ENCODE data around the gene PIGZ. TPM values are rescaled to one million over a fixed set of nuclear protein-coding genes. Genes with fewer than 3 reads are reported as not detected.

PIGZ gene
- total and polyA plus RNA-seq, 5 donors: 3.4 to 5.2 (median 4.0) TPM

DNA sequence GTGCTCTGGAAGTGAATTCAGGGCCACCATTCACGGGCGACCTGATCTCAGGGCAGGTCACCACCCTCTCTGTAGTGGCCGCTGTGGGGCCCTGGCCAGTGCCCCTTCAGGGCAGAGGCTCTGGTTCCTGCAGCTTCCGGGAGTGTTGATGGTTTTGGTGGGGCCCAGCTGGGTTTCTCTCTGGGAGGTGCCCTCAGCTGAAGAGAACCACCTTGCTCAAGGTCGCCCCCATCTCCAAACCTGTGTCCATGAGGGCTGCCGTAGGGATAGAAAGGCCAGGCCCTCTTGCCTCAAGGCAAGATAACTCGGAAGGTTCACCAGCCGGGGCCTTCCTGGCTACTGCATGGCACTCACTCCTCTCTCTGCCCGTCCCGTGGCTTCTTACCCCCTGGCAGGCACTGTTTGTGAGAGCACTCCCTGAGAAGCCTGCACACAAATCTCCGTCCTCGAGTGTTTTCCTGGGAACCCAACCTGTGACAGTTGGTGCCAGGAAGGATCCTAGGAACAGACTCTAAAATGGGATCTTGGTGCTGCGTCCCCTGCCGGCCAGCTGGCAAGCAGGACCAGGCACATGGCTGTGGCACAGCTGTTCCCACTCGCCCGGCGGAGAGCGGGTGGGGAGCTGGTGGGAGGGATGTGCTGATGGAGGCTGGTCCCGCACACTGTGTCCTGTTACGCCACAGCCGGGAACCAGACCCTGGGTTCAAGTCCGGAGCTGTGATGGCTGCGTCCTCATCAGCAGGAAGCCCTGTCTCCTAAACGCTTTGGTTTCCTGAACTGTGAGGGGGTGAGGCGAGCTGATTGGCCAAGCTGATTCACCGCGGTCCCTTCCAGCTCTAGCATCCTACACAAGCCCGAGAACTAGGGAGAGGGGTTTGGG is 23.2 kb upstream of the PIGZ start:
- DNase-seq: no peak
- no peak overlapping the region for H3K4me3 ChIP-seq (ENCODE audit: low read length)
- H3K27me3 ChIP-seq (ENCODE audit: control insufficient read depth, insufficient read depth): no peaks in the 10 kb centered on the region
- 79% methylated on average over 28 of the region's 28 CpGs for WGBS
- no peak overlapping the region for H3K27ac ChIP-seq (ENCODE audit: low read length)
- intact Hi-C loops (cut with DNase I): no loop called here
- ATAC-seq: no peak
- no peaks in the 10 kb centered on the region for H3K9me3 ChIP-seq (ENCODE audit: control insufficient read depth, low read length)
- H3K4me1 ChIP-seq (ENCODE audit: control insufficient read depth, insufficient read depth, low read length): no peaks in the 10 kb centered on the region

DNA sequence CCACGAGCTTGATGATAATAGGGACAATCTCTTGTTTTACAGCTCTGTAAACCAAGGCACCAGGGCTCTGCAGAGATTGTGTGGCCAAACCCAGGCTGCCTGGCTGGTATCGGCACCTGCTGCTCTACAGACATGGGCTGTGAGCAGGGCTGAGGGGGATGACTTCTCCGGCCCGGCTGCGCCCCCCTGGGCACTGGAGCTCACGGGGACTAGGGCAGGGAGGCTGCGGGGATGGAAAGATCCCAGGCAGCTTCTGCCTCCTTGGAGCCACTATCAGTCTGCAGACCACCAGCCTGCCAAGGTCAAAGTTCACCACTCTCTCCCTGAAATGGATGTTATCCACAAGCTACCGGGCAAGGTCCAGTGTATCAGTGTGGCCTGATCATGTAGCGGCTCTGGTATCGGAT is 22.0 kb upstream of the PIGZ start:
- H3K27me3 ChIP-seq (ENCODE audit: control insufficient read depth, insufficient read depth): no peaks in the 10 kb centered on the region
- H3K9me3 ChIP-seq (ENCODE audit: control insufficient read depth, low read length): no peaks in the 10 kb centered on the region
- no peak overlapping the region for H3K27ac ChIP-seq (ENCODE audit: low read length)
- DNase-seq (no peak), ATAC-seq (no peak)
- intact Hi-C loops (cut with DNase I): no loop called here
- WGBS: 91% methylated on average over 10 of the region's 10 CpGs
- no peaks in the 10 kb centered on the region for H3K4me1 ChIP-seq (ENCODE audit: control insufficient read depth, insufficient read depth, low read length)
- H3K4me3 ChIP-seq (ENCODE audit: low read length): no peak overlapping the region

DNA sequence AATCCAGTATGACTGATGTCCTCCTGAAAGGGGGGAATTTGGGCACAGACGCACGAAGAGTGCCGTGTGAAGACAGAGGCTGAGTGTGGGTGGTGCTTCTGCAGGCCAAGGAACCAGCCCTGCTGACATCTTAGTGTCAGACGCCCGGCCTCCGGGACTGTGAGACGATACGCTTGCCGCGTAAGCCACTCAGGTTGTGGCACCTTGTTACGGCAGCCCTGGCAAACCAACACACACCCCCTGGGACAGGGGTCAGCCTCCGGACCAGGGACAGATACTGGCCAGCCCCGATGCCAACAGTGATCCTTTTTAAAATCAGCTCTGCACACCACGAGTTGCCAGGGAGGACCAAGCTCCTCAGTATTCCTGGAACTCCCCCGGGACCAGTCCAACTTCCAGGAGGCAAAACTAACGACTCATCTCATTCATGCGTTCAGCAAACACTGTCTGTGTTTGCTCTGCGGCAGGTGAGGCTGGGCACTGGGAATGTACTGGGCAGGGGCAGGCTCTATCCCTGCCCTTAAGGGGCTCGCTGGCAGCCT is 21.2 kb upstream of the PIGZ start:
- DNase-seq: no peak

DNA sequence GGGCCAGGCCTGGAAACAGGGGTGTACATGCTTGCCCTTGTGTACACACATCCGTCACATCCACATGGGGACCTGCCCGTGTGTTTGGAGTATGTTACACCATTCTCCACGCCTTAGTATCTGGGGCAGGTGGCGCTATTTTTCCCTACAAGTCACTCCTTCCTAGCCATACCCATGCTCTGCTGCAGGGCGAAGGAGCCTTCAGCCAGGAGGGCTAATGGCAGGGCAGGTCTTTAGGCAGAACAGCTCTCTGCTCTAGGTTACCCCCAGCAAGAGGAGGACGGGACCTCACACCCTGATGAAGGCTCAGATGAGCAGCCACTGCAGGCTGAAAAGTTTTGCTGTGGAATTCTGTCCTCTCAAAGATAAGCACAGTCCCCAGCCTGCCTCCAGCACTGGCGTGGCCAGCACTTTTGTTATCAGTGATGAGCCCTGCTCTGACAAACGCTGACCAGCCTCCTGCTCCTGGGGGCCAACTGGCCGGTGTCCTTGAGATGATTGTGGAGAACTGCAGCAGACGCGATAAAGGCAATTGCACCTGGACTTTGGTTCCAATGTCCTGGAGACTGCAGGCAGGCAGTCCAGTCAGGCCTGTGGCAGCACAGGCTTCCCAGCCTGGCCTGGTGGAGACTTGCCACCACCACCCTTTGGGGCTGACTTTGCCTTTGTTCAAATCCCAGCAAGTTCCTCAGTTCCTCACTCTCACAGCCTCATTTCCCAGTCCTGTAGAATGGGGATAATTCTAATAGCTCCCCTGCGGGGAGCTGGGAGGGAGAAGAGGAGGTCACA is 19.8 kb upstream of the PIGZ start:
- no peaks in the 10 kb centered on the region for H3K4me1 ChIP-seq (ENCODE audit: control insufficient read depth, insufficient read depth, low read length)
- peak overlapping the region; percentile 7 for H3K27ac ChIP-seq (ENCODE audit: low read length)
- peak; percentile 74 to 77 for ATAC-seq
- DNase-seq: peak in 2 of 3 donors; percentile 23 to 66
- H3K4me3 ChIP-seq (ENCODE audit: low read length): no peak overlapping the region
- 44% methylated on average over 12 of the region's 12 CpGs for WGBS
- intact Hi-C loops (cut with DNase I): no loop called here
- no peaks in the 10 kb centered on the region for H3K9me3 ChIP-seq (ENCODE audit: control insufficient read depth, low read length)
- no peaks in the 10 kb centered on the region for H3K27me3 ChIP-seq (ENCODE audit: control insufficient read depth, insufficient read depth)

More for the DNA sequence above, 21.2 kb upstream of the PIGZ start:
- ATAC-seq: no peak
- 74% methylated on average over 19 of the region's 19 CpGs for WGBS
- intact Hi-C loops (cut with DNase I): no loop called here
- Histone ChIP-seq H3K4me3 (ENCODE audit: low read length) (no peak overlapping the region), H3K27ac (ENCODE audit: low read length) (no peak overlapping the region), H3K9me3 (ENCODE audit: control insufficient read depth, low read length) (no peaks in the 10 kb centered on the region), H3K27me3 (ENCODE audit: control insufficient read depth, insufficient read depth) (no peaks in the 10 kb centered on the region), H3K4me1 (ENCODE audit: control insufficient read depth, insufficient read depth, low read length) (no peaks in the 10 kb centered on the region)

DNA sequence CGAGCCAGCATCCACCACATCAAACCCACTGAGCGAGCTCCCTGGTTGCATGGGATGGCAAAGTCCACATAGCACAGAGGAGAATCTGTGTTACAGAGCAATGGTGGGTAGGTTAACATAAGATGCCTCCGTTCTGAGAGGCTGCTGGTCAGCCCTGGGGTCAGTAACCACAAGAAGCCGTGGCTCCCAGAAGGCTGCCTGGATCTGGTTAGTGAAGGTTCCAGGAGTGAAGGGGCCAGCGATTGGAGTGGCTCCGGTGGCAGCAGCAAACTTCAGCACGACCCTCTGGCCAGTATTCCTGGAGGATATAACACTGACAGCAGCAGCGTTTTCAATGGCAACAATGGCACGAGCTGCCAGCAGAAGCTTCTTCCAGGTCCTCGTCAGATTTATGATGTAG is 18.4 kb upstream of the PIGZ start:
- no peaks in the 10 kb centered on the region for H3K4me1 ChIP-seq (ENCODE audit: control insufficient read depth, insufficient read depth, low read length)
- no peak overlapping the region for H3K4me3 ChIP-seq (ENCODE audit: low read length)
- H3K9me3 ChIP-seq (ENCODE audit: control insufficient read depth, low read length): no peaks in the 10 kb centered on the region
- no peaks in the 10 kb centered on the region for H3K27me3 ChIP-seq (ENCODE audit: control insufficient read depth, insufficient read depth)
- 85% methylated on average over 10 of the region's 10 CpGs for WGBS
- intact Hi-C loops (cut with DNase I): no loop called here
- DNase-seq: no peak
- H3K27ac ChIP-seq (ENCODE audit: low read length): no peak overlapping the region
- ATAC-seq: no peak

DNA sequence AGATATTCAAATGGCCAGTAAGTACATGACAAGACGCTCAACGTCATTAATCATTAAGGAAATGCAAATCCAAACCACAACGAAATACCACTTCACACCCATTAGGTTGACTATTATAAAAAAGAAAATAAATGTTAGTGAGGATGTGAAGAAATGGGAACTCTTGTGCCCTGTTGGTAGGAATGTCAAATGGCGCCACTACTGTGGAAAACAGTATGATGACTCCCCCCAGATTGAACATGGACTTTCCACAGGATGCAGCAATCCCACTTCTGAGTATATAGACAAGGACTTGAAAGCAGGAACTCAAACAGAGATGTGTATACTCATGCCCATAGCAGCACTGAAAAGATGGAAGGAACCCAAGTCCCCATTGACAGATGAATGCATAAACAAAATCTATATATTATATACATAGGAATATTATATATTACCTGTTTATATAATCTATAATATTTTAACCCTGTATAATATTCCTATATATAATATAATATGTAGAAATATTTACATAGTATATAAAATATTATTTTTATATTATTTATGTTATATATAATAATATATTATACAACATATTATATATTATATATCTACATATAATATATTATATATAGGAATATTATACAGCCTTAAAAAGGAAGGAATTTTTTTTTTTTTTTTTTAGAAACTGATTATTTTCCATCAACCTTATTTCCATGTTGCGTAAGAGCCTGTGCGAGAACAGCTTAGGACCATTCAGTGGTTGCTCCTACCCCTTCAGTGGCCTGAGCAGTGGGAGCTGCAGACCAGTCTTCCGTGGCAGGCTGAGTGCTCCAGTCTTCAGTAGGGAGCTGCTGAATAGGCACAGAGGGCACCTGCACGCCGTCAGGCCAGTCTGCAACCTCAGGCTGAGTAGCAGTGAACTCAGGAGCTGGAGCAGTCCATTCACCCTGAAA is 17.6 kb upstream of the PIGZ start:
- no peaks in the 10 kb centered on the region for H3K9me3 ChIP-seq (ENCODE audit: control insufficient read depth, low read length)

DNA sequence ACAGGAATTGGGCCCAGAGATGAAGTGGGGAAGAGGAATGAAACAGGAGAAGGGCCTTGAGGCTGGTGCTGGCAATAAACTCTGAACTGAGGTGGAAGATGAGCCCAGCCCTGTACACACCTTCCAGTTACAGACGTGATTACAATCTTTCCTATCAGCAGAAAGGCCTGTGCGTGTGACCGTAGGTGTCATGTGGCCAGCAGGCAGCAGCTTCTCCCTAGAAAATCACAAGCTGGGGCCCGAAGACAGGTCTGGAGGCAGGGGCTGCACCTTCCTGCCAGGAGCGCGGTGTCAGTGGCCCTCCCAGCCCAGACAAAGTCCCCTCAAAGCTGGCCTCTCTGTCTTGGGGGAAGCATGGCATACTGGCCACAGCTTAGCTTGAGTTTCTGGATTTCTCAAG is 16.7 kb upstream of the PIGZ start:
- Histone ChIP-seq H3K27ac (ENCODE audit: low read length) (no peak overlapping the region), H3K4me1 (ENCODE audit: control insufficient read depth, insufficient read depth, low read length) (no peaks in the 10 kb centered on the region), H3K4me3 (ENCODE audit: low read length) (no peak overlapping the region), H3K27me3 (ENCODE audit: control insufficient read depth, insufficient read depth) (no peaks in the 10 kb centered on the region), H3K9me3 (ENCODE audit: control insufficient read depth, low read length) (no peaks in the 10 kb centered on the region)
- ATAC-seq (no peak), DNase-seq (no peak)
- intact Hi-C loops (cut with DNase I): no loop called here
- WGBS: 76% methylated on average over 6 of the region's 6 CpGs

More for the DNA sequence above, 17.6 kb upstream of the PIGZ start:
- no peaks in the 10 kb centered on the region for H3K4me1 ChIP-seq (ENCODE audit: control insufficient read depth, insufficient read depth, low read length)
- intact Hi-C loops (cut with DNase I): no loop called here
- no peak overlapping the region for H3K4me3 ChIP-seq (ENCODE audit: low read length)
- WGBS: 90% methylated on average over 9 of the region's 9 CpGs
- DNase-seq (no peak), ATAC-seq (no peak)
- no peaks in the 10 kb centered on the region for H3K27me3 ChIP-seq (ENCODE audit: control insufficient read depth, insufficient read depth)
- H3K27ac ChIP-seq (ENCODE audit: low read length): no peak overlapping the region

DNA sequence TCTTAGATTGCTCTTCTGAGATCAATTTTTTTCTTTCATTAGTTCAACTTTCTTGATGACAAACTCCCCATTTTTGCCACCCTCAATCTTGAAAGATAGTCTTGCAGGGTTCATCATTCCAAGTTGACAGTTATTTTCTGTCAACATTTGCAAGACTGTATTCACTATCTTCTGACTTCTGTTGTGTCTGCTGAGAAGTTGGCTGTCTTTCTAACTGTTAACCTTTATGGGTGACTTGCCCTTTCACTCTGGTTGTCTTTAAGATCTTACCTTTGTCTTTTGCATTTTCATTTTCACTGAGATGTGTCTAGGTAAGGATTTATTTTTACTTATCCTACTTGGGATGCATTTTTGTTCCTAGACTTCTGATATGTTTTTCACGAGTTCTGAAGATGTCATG is 14.6 kb upstream of the PIGZ start:
- Histone ChIP-seq H3K27me3 (ENCODE audit: control insufficient read depth, insufficient read depth) (no peaks in the 10 kb centered on the region), H3K4me1 (ENCODE audit: control insufficient read depth, insufficient read depth, low read length) (no peaks in the 10 kb centered on the region), H3K4me3 (ENCODE audit: low read length) (no peak overlapping the region), H3K9me3 (ENCODE audit: control insufficient read depth, low read length) (no peaks in the 10 kb centered on the region), H3K27ac (ENCODE audit: low read length) (no peak overlapping the region)
- WGBS: 61% methylated on average over 1 of the region's 1 CpG
- ATAC-seq: no peak
- intact Hi-C loops (cut with DNase I): no loop called here
- DNase-seq: no peak

DNA sequence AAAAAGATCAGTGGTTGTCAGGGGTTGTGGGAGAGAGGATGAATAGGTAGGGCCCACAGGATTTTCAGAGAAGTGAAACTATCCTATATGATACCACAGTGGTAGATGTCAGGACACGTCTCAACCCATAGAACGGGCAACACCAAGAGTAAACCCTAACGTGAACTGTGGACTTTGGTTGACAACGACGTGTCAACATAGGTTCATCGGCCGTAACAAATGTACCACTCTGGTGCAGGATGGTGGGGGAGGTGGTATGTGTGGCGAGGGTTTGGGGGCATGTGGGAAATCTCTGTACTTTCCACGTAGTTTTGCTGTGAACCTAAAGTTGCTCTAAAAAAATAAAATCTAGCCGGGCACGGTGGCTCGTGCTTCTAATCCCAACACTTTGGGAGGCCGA is 13.0 kb upstream of the PIGZ start:
- 95% methylated on average over 13 of the region's 13 CpGs for WGBS
- intact Hi-C loops (cut with DNase I): no loop called here

DNA sequence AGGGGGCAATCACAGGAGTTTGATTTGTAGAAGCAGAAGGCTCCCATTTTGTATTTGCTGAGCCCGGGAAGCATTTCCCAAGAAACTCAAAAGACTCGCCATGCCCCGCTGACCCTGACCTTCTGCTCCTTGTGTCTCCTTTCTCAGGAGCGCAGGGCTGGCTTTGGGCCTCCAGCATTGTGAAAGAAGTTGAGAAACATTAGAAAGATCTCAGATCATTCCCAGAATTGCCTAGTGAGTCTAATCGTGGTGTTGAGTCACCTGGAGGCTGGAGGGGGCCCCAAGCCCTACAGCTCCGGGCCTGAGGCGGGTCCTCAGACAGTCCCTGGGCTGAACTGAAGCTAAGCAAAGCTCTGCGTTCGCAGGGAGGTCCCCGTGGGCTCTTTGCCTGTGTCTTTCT is 10.9 kb upstream of the PIGZ start:
- no peaks in the 10 kb centered on the region for H3K4me1 ChIP-seq (ENCODE audit: control insufficient read depth, insufficient read depth, low read length)
- intact Hi-C loops (cut with DNase I): no loop called here
- DNase-seq (no peak), ATAC-seq (no peak)
- no peak overlapping the region for H3K27ac ChIP-seq (ENCODE audit: low read length)
- no peak overlapping the region for H3K4me3 ChIP-seq (ENCODE audit: low read length)
- H3K27me3 ChIP-seq (ENCODE audit: control insufficient read depth, insufficient read depth): no peaks in the 10 kb centered on the region
- WGBS: 84% methylated on average over 10 of the region's 10 CpGs
- no peaks in the 10 kb centered on the region for H3K9me3 ChIP-seq (ENCODE audit: control insufficient read depth, low read length)

More for the DNA sequence above, 13.0 kb upstream of the PIGZ start:
- H3K4me3 ChIP-seq (ENCODE audit: low read length): no peak overlapping the region
- H3K27ac ChIP-seq (ENCODE audit: low read length): no peak overlapping the region
- no peaks in the 10 kb centered on the region for H3K27me3 ChIP-seq (ENCODE audit: control insufficient read depth, insufficient read depth)
- ATAC-seq (no peak), DNase-seq (no peak)
- H3K4me1 ChIP-seq (ENCODE audit: control insufficient read depth, insufficient read depth, low read length): no peaks in the 10 kb centered on the region
- H3K9me3 ChIP-seq (ENCODE audit: control insufficient read depth, low read length): no peaks in the 10 kb centered on the region

All from right cardiac atrium (tissue), 5 donors.